AG10803 (cell line): Measurements from ENCODE around the gene DARS1.

Experiments
- DNase-seq: peaks from one replicate; pipeline ENCODE4 v3.0.0; 2010; ENCODE audit warnings: low read depth
- H3K4me3 ChIP-seq: 2 replicates; pipeline ENCODE4 v1.5.1; 2011; ENCODE audit warnings: mild to moderate bottlenecking, low read length, control low read depth
- TF ChIP-seq, protein P1 (sequence below): conservative IDR thresholded peaks from 2 replicates; pipeline ENCODE4 v1.5.1; 2011; ENCODE audit warnings: mild to moderate bottlenecking, low read length, control low read depth, inconsistent platforms

The DARS1 gene

DNA sequence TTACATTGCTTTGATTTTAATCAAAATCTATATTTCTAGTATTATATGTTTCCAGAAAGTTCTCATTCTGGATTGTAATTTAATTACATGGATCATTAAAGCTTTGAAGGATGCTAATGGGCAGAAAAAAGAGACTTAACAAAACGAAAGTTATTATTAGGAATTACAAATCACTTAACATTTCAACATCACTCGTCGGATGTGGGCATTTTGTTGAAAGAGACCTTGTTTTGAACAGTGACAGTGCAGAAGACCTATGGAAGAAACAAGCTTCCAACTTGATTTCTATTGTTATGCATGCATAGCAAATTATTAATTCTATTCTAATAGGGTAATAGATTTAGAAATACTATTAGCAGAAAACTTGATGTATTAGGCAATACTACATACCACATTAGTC is 31.4 kb upstream of the DARS1 start:
- DNase-seq, result no peak
- TF ChIP-seq, protein P1, sequence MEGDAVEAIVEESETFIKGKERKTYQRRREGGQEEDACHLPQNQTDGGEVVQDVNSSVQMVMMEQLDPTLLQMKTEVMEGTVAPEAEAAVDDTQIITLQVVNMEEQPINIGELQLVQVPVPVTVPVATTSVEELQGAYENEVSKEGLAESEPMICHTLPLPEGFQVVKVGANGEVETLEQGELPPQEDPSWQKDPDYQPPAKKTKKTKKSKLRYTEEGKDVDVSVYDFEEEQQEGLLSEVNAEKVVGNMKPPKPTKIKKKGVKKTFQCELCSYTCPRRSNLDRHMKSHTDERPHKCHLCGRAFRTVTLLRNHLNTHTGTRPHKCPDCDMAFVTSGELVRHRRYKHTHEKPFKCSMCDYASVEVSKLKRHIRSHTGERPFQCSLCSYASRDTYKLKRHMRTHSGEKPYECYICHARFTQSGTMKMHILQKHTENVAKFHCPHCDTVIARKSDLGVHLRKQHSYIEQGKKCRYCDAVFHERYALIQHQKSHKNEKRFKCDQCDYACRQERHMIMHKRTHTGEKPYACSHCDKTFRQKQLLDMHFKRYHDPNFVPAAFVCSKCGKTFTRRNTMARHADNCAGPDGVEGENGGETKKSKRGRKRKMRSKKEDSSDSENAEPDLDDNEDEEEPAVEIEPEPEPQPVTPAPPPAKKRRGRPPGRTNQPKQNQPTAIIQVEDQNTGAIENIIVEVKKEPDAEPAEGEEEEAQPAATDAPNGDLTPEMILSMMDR, result no peak
- H3K4me3 ChIP-seq, result no peak overlapping the region

DNA sequence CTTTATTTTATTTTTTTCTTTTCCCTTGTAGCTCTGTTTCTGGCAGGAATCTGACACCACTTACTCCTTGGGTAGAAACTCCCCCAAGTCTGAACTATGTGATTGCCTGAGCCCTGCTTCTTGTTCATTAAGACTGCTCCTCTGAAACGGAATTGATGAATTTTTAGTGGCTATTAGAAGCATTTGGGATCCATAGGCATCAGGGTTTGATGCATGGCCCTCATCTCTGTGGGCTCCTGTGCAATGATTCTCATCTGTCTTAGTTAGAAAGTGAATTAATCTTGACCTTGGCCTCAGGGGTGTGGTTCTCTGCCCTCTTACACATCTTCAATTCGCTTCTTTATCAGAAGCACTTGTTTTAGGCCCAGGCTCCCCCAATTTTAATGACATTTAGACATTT is 31.0 kb upstream of the DARS1 start:
- no peak for DNase-seq
- H3K4me3 ChIP-seq, result no peak overlapping the region
- TF ChIP-seq, protein P1, result no peak

DNA sequence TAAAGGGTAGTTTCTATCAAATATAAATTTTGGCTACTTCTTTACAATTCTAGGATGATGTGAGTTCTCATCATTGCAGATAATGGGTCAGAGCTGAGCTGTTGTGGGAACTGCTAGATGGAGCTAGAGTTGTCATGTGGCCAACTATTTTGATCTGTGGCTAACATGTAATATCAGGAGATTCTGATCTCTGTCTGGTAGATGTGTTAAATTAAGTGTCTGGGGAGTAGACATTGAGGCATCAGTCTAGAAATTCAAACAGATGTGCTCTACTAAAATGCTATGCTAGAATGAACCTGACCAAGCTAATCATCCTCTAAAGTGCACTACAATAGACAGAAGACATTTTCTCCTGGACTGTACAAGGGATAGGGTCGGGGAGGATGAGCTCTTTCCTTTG is 30.3 kb upstream of the DARS1 start:
- no peak for DNase-seq
- H3K4me3 ChIP-seq, result no peak overlapping the region
- TF ChIP-seq, protein P1, result no peak

DNA sequence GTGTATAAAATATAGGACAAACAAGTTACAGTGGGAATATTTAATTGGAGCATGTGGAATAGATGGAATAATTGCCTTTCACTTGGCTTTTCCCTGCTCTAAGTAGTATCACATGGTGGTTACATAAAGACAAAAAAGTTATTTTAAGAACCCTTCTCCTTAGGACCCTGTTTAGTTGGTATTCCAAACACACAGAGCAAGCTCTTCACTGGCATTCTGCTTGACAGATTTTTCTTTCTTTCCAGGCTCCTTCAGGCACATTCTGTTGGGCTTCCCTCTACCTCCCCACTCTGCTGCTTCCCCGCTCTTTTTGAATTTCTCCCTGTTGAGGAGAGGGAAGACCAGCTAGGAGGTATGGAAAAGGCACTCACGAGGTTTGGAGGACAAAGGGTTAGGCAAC is 29.0 kb upstream of the DARS1 start:
- no peak overlapping the region for H3K4me3 ChIP-seq
- DNase-seq, result no peak
- TF ChIP-seq, protein P1, result no peak

DNA sequence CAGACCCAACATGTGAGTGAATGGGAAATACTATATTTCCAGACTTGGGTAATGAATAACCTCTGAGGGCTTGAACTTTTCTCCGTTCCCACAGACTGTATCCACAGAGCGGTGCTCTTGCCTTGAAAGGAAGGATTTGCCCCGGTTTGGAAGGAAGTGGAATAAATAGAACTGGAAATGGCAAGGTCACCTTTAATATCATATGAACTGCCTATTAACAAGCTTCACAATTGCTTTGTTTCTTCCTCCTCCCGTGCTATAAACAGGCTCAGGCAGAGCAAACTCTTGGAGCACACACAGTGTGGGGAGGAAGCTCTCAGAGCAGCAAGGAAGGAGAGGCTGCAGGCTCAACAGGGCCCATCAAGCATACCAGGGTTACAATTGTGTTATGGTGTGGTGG is 28.5 kb upstream of the DARS1 start:
- H3K4me3 ChIP-seq, result no peak overlapping the region
- TF ChIP-seq, protein P1, result no peak
- no peak for DNase-seq

DNA sequence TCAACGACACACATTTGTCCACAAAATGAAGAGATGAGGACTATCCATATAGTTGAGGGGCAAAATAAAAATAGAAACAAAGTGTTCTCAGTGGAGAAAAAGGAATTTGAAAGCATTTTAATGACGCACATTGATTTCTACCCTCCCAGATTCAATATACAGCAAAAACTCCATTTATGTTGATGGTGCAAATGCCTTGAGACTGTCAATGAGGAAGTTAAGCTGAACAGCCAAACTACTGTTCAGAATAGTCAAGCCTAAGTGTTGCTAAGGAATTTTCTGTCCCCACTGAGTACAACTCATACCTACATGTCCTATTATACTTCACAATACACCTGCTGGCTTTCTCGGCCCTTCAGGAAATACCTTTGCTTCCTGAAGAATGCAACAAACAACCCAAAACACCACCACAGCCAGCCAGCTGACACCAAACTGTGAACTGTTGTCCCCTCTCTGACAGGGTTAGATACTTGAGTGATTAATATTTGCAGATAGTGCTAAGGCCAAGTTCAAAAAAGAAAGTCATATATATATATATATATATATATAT is 27.8 kb upstream of the DARS1 start:
- TF ChIP-seq, protein P1, result no peak
- no peak overlapping the region for H3K4me3 ChIP-seq
- no peak for DNase-seq

DNA sequence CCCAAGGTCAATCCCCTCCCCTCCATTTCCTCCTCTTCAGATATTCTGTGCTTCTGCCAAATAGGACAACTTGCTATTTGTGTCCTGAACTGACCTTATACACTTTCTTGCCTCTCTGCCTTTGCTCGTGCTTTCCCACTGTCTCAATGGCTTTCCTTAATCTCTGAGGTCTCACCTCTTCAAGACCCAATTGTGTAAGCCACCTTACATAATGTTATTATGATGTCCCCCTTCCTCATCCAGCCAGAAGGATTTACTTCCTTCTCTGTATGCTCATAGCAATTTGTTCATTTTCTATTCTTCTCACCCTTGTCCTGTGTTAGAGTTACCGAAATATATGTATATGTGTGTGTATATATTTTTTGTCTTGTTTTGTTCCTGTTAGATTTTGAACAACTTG is 26.9 kb upstream of the DARS1 start:
- no peak overlapping the region for H3K4me3 ChIP-seq
- DNase-seq, result no peak
- TF ChIP-seq, protein P1, result no peak
